CD4-positive, alpha-beta T cell treated with Interleukin-21 for 1 hour (primary cell): Measurements from ENCODE around the gene AKAP13.
A peak's percentile ranks its signal among the peaks of the same experiment; 100 is the strongest.
"Not testable (repeated sequence)": the region's sequence is repeated elsewhere in the genome, so short reads cannot be mapped to it uniquely, and the experiment has no call there.

Experiments used
- DNase-seq: peaks from one replicate; pipeline ENCODE4 v3.0.0-alpha.2; 2020

Gene AKAP13

DNA sequence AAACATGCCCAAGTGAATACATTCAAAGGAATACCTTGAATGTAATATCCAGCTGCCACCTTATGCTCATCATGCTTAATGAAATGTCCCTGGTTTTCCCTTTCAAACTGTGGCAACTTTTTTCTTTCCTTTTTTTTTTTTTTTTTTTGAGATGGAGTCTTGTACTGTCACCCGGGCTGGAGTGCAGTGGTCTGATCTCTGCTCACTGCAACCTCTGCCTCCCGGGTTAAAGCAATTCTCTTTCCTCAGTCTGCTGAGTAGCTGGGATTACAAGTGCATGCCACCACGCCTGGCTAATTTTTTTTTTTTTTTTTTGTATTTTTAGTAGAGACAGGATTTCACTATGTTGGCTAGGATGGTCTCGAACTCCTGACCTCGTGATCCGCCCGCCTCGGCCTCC, 28.9 kb upstream of the AKAP13 start:
- DNase-seq, result not testable (repeated sequence)

- no peak for DNase-seq
Observed at GRCh38 chr15:85351965-85352364, 28.4 kb upstream of the AKAP13 start.

DNA sequence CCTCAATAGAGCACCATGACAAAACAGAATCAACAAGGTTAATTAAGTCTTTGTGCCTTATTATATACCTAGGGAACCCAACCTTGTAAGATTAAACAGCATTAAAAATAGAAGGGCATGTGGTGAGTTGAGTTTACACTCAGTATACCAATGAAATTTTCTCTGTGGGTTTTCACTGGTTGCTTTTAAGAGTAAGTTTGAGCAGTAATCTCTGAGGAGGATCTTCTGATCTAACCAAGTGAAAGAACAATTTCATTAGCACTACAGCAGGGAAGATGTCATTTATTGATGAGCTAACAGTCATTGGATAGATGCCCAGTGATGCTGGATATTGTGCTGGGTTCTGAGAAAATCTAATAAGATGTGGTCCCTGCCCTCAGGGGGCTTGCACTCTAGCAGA, 26.9 kb upstream of the AKAP13 start:
- no peak for DNase-seq

GRCh38 chr15:85354461-85354860, 25.9 kb upstream of the AKAP13 start:
- no peak for DNase-seq

GRCh38 chr15:85354948-85355347, 25.5 kb upstream of the AKAP13 start:
- no peak for DNase-seq

DNA sequence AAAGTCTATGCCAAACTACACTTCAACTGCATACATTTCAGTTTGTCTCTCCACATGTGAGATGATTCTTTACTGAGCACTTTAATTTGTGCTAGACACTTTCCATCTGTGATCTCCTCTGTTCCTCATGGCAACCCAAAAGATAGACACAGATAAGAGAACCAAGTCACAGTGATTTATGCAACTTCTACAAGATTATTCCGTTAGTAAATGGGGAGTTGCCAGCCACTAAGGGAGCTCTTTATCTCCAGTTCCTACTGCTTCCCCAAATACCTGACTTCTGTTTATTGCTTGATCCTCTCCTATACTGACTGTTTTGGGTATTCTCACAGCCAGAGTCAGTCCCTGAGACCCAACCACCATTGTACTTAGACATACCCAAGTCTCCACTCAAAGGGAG, 24.1 kb upstream of the AKAP13 start:
- DNase-seq, result no peak

DNA sequence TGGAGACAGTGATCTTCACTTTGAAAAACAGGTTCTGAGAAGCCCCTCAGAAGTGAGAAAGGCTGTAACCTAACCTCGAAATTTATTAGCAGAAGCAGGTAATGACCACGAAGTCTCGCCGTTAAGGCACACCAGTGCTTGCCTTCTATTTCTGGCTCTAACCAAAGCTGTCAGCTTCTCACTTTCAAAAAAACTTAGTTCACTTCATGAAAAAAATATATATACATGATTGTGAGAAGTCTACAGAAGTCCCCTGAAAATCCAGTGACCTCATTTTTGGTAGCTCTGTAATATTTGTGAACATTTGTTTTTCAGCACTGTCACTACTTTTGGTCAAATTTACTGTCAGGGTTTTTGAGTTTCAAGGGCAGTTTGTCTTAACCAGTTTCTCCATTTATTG, 19.1 kb upstream of the AKAP13 start:
- no peak for DNase-seq

DNA sequence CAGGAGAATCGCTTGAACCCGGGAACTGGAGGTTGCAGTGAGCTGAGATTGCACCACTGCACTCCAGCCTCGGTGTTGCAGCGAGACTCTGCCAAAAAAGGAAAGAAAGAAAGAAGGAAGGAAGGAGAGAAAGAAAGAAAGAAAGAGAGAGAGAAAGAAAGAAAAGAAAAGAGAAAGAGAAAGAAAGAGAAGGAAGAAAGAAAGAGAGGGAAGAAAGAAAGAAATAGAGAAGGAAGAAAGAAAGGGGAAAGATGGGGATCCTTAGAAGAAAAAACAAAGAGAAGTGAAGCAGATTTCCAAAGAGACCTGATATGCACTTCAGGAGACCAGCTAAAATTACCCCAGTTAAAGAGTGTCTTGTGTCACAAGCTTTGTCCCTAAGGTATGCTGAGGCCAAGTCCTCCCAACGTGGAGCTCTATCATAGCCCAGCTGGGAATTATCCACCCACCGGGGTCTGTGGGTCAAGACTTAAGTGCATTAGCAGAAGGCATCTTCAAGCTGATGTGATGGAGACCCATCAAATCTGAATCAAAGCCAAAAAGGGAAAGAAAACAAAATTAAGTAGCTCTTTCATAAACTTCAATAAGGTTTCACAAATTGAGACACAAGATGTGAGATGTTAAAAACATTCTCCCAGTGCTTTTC, 17.8 kb upstream of the AKAP13 start:
- no peak for DNase-seq

DNA sequence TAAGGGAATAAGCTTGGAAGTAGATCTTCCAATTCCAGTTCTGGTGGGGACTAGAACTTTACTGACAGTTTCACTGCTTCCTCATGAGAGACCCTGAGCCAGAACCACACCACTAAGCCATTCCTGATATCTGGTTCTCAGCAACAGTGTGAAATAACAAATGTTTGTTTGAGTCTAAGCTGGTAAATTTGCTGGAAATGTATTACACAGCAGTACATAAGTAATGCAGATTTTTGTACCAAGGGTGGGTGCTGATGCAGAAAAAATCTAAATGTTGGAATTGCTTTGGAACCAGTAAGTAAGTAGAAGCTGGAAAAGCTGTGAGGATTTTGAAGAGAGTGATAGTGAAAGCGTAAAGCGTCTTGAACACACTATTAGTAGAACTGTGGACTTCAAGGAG, 14.4 kb upstream of the AKAP13 start:
- DNase-seq, result no peak

DNA sequence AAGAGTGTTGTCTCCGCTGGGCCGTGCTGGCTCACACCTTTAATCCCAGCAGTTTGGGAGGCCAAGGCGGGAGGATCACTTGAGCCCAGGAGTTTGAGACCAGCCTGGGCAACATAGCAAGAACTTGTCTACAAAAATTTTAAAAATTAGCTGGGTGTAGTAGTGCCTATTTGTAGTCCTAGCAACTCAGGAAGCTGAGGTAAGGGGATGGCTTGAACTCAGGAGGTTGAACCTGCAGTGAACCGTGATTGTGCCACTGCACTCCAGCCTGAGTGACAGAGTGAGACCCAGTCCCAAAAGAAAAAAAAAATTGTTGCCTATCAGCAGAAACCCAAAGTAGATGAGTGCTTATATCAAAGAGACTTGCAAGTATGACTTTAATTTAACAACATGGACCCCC, 12.7 kb upstream of the AKAP13 start:
- no peak for DNase-seq

DNA sequence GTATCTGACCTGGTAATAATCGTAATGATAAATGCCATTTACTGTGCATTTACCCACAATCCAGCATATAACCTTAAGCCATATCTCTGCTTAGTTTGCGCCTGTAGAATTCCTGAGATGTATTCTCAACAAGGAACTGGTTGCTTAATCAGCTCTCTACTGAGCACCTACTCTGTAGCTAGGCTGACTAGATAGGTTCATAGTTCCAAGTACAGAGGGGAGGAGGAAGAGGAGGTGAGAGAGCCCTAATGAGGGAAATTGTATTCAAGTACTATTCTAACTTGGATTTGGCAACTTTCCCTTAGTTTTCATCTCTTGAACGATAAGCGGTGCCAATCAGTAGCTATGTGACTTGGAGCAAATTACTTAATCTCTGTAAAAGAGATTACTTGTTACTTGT, 5.6 kb upstream of the AKAP13 start:
- no peak for DNase-seq

- DNase-seq, result no peak
Observed at GRCh38 chr15:85377269-85377668, 3.1 kb upstream of the AKAP13 start.

DNA sequence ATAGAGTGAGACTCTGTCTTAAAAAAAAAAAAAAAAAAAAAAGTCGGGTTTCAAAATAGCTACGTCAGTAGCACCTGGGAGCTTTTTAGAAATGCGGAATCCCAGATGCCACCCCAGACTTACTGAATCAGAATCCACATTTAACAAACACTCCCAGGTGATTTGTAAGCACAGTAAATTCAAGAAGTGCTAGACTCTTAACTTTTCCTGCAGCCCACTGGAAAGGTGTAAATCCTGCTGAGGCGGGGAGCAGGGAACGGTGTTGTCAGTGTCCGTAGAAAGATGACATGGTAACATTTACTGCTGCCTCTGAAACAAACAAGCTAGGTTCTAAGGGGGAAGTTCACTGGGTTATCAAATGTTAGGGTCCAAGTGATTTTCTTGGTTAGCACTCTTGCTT, 2.4 kb upstream of the AKAP13 start:
- DNase-seq, result no peak

GRCh38 chr15:85379403-85380131, 836 bp upstream of the AKAP13 start:
- DNase-seq, result peak; percentile 72

DNA sequence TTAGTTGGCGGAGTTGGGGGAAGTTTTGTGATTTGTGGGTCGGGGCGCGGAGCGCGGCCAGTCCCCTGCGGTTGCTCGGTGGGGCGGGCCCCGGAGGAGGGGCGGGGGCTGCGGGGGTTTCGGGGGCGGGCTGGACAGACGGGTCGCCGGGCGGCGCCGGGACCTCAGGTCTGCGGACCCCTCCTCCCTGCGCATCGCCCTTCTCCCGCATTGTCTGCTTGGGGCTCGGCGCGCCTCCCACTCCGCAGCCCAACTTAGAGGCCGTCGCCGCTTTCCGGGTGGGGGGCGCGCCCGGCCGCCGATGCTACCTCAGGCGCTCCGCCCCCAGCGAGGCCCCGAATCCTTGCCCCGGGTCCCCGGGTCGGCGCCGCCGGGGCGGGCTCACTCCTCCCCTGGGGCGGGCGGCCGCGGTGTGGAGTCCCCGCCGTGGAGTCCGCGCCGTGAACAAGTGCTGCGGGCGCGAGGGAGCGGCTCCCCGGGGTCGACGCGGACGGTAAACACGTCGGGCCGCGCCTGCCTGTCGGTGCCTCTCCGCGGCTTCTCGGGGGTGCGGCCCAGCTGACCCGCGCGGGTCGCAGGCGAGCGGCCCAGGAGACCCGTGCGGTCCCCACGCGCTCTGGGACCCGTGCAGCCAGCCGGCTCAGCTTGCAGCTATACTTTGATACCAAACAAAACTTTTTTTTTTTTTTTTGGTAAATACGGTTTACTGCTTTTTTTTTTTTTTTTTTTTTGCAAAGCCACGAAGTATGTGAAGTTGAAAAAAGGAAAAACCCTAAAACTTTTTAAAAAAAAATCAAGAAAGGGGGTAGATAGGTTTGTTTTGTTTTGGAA, 624 bp downstream of the AKAP13 start:
- peak; percentile 69 for DNase-seq

DNA sequence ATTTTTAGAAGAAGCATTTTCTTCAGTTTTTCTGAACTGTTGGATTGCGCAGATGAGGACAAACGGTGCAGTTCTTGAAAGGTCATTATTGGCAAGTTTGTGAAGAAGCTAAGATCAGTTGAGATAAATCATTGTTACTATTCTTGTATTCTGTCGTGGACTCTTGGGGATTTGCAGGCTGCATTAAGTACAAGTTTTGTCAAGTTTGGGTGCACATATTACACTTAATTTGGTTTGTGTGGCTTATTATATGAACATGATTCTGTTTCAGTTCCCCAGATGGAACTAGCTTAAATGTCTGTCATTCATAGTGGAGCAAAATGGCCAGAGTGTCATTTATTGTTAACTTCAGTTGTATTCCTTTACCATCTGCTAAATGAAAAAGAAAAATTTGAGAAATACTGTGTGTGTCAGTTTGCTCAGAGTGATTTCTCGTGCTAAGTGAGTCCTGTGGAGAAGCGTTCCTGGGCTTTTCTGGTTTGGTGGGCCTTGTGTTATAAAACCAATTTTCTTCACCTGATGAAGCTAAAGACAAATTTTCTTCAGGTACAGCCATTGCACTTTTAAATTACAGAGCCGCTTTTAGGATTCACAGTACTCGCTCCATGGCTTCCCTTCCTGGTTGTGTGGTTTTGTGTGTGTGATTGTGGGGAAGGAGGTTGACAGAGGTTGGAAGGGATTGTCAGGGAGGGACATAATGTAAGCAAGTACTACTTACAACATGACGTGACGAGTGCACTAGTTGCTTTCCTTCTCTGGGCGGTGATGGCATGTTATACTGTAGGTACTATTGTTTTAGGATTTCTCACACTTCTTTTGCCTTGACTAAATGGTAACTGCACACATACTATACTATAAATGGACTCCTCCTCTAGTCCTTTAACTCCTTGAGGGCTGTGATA, 1.7 kb downstream of the AKAP13 start:
- DNase-seq, result no peak

- no peak for DNase-seq
Observed at GRCh38 chr15:85382942-85383341, 2.5 kb downstream of the AKAP13 start.

DNA sequence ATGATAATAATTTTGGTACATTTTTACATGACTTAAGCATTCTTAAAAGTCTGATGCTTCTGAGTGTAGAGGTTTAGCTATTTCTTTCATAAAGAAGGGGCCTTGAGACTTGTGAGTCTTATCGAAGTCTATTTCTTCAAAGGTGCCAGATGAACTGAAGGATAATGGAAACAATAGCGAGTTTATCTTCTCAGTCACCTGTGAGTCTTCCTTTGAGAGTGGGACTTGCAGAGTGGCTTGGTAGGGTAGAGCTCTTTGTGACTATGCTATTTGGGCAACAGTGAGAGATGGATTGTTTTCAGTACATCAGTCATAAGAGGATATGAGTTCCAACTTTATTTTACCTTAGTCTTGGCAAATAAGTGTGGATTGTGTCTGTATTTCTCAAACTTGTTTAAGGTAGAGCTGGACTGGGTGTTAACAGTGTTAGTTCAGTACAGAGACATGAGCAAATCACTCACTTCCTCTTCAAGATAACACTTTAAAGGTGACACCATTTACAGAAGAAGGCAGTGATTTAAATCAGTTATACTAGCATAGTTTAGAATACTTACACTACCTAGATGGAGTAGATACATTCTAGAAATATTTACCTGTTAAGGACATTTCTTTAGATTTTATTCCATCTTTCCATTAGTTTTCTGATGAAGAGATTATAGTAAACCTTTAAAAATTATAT, 3.2 kb downstream of the AKAP13 start:
- no peak for DNase-seq

DNA sequence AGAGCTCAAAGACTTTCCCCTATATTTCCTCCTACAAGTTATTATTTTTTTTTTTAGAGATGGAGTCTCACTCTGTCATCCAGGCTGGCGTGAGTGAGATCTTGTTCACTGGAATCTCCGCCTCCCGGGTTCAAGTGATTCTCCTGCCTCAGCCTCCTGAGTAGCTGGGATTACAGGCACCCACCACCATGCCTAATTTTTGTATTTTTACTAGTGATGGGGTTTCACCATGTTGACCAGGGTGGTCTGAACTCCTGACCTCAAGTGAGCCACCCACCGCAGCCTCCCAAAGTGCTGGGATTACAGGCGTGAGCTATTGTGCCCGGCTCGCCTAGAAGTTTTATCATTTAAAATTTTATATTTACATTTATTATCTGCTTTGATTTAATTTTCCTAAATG, 5.9 kb downstream of the AKAP13 start:
- no peak for DNase-seq

GRCh38 chr15:85388566-85389305, 8.3 kb downstream of the AKAP13 start:
- DNase-seq, result no peak

GRCh38 chr15:85389306-85389650, 8.9 kb downstream of the AKAP13 start:
- DNase-seq, result no peak

- DNase-seq, result no peak
Observed at GRCh38 chr15:85389772-85390171, 9.4 kb downstream of the AKAP13 start.
